Measurements from ENCODE around the gene WDR17.
"Not testable (repeated sequence)": the region's sequence is repeated elsewhere in the genome, so short reads cannot be mapped to it uniquely, and the experiment has no call there.

WDR17 gene

DNA sequence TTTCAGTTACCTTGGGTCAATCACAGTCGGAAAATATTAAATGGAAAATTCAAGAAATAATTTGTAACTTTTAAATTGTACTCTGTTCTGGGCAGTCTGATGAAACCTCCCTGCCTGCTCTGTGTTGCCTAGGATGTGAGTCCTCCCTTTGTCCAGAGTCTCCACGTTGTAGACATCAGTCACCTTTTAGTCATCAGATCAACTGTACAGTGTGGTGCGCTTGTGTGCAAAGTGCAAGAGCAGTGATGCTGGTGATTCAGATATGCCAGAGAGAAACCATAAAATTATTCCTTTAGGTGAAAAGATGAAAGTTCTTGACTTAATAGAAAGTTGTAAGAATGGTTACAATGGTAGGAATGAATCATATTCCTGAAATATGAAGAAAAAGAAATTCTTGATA lies 128.3 kb downstream of the WDR17 start:
- no peak for DNase-seq

DNA sequence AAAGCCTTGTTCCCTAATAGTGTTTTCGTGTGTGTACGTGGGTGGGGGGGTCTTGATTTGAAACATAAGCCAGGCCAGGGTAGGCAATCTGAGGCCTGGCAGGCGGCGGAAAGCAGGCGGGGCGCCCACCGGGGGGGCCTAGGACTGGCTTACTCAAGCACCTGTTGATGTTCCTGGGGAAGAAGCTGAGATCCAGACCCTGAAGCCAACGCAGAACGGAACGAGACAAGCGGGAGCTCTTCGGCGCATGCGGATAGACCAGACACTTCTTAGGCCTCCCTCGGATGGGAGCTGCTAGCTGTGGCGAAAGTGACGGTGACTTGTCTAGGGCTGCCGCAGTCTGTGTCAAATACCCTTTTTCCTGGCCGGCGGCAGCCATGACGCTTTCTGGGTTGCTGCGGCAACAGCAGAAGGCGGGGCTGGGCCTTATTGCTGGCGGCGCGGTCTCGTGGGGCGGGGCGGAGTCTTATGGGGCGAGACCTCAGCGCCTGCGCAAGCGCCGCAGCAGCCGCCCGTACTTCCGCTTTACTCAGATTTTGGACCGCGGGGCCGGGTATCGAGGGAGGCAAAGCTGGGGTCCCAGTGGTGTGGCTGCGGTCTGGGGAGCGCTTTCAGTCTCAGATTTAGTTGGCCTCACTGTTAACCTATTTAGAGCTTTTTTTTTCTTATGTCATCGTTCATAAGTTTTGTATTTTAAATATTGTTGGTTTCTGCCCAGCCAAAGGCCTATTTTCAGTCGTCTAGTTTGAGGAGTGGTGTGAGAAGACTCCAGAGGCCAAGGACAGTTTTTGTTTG lies 129.7 kb downstream of the WDR17 start, which contains the start of gene SPATA4:
SPATA4 (minus strand) TSS at position 402 of the 795 bp plus-strand sequence; CDS start at position 379, 23 bp downstream.
- peak; percentile 63 for DNase-seq

DNA sequence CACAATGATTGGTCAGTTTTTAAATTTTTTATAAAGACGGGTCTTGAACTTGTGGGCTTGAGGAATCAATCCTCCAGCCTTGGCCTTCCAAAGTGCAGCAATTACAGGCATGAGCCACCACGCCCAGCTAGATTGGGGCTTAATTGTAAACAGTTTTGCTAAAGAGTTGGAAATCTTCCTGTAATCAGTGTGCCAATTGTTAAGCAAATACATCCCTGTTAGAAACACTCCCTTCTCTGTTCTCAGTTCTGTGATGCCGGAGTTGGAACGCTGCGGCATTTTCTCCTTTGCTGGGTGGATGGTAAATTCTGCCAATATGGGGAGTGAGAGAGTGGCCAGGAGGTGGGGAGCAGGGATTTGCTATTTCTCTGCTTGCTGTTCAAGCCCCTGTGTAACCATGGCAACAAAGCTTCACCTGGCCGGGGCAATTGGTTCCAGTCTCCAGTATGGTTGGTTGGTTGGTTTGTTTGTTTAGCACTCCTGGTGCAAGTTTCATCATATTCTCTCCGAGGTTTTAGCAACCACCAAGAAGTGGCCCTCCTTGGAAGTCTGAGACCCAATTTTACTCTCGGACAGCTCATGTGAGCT lies 132.8 kb downstream of the WDR17 start:
- no peak for DNase-seq

DNA sequence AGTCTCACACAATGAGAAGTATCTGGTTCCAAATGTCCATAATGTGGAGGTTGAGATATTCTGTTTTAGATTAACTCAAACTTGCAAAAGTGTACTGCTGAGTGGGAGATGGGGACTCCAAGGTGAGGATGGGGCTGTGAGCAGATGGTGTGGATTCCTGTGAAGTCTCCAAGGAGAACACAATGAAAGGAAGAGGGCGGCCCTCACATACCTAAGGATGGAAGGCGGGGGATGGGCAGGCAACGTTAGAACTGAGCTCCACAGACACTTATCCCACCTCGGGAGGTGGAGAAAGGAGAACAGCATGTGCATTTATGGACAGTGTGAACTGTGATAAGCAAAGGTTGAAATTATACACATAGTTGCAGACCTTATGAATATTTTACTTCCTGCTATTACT lies 139.7 kb downstream of the WDR17 start:
- no peak for DNase-seq

DNA sequence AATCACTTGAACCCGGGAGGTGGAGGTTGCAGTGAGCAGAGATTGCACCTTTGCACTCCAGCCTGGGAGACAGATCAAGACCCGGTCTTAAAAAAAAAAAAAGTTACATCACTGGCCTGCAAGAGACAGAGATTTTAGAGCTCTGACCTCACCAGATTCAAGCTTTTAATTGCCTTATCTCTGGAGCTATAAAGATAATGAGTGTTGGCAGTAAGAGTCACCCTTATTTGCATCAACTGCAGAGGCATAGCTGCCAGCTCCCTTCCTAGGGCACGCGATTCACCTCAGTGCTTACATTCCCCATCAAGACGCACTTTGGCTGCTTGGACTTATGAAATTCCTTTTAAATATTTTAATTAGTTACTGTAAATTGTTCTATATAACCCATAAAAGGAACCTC lies 142.2 kb downstream of the WDR17 start:
- no peak for DNase-seq

DNA sequence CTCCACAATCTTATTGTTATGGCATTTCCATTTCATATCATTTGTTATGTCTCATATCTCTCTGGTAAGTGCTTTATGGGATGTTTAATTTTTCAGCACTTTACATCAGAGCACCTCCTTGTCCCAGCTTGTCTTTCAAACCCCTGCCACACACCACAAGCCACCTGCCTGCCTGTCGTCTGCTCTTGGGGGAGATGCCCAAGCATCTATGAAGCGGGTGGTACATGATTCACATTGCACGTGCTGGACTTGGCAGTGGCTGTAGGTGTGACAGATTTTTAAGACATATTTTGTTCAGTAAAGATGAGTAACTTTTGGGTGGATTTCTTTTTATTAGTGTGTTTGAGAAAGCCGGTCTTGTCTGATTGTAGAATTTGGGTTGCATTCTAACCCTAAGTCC lies 143.9 kb downstream of the WDR17 start:
- no peak for DNase-seq

DNA sequence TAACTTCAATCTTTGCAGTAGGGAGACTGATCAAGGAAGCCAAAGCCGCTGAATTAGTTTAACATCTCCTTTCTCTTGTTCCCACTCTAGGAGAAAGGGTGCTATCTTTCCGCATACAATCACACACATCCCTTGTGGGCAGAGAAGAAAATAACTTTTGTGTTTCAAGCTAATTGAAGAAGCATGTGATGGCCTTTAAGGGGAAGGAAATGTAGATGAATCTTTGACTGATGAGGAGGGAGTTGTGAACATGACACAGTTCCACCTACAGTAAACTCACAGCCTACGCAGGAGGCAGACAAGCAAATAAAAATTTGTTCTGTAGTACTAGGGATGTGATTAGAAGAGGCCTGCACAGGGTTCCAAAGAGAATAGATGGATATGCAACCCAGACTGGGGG lies 144.5 kb downstream of the WDR17 start:
- no peak for DNase-seq

DNA sequence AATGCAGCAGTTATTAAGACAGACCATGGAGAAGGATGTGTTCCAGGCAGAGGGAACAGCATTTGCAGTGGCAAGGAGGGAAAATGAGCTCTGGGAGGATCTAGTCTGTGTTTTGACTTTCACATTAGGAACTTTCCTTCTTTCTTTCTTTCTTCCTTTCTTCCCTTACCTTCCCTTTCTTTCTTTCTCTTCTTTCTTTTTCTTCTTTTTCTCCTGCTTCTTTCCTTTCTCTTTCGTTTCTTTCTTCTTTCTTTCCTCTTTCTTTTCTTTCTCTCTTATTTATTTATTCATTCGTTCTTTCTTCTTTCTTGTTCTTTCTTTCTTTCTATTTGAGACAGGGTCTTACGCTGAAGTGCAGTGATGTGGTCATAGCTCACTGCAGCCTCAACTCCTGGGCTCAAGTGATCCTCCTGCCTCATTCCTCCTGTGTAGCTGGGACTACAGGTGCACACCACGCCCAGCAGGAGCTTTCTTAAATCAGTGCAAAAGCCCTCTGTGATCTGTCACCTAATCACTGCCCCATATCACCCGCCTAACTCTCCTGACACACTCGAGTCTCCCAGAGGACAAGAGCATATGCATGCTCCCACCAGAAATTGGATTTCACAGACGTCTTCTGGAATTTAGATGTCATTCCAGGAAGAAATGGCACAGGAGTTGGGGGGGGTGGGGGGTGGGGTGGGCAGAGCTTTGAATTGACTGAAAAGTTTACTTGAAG lies 145.1 kb downstream of the WDR17 start:
- DNase-seq, result no peak

DNA sequence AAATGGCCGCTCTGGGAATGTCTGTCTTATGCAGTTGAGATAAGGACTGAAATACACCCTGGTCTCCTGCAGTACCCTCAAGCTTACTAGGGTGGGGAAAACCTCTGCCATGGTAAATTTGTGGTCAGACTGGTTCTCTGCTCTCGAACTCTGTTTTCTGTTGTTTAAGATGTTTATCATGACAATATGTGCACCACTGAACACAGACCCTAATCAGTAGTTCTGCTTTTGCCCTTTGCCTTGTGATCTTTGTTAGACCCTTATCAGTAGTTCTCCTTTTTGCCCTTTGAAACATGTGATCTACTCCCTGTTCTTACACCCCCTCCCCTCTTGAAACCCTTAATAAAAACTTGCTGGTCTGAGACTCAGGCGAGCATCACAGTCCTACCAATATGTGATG lies 146.7 kb downstream of the WDR17 start:
- not testable (repeated sequence) for DNase-seq

DNA sequence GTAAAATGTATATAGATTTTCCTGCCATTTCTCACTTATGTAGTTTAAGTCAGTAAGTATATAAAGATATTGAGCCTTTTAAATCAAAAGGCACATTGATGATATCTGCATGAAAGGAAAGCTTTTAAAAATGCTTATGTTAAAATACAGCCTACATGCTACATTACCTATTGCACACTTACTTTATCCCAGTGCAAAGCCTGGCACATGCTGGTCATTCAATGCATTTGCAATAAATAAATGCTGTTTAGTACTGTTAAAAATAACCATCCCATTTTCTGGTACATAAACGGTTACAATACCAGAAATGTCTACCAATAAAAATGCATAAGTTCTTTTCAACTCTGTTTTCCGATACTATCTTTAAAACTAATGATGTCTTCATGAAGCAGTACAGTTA lies 151.9 kb downstream of the WDR17 start:
- DNase-seq, result no peak

DNA sequence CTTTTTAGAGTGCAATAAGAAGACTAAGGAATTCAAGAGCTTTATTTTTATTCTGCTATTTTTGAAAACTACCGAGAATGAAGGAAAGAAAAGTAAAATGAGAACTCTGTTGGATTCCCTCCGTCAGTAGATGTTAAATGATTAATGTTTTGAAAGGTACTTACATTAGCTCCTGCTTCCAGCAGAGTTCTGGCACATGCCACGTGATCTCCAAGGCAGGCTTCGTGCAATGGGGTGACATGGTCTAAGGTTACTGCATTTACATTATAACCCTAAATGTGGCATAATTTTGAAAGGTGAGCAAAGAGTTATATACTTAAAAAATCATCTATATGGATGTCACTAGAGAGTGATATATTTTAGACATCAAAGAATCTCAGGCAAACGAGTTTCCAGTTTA lies 156.5 kb downstream of the WDR17 start:
- DNase-seq, result no peak

DNA sequence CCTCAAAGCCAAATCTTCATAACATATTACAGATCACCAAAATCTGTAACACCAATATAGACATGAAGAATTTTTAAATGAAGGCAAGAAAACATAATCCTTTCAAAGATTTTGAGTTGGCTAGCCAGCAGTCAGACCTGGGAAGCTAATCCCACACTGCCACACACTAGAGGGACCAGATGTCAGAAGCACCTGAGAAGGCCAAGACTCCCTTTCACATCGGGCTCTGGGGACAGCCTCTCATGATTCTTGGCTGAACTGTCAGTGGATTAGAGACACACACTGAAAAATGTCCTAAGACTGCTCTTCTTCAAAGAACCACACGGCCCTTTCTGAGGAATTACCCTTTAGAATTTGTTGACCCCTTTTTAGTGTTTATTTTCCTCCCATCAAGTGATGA lies 157.9 kb downstream of the WDR17 start:
- DNase-seq, result no peak

DNA sequence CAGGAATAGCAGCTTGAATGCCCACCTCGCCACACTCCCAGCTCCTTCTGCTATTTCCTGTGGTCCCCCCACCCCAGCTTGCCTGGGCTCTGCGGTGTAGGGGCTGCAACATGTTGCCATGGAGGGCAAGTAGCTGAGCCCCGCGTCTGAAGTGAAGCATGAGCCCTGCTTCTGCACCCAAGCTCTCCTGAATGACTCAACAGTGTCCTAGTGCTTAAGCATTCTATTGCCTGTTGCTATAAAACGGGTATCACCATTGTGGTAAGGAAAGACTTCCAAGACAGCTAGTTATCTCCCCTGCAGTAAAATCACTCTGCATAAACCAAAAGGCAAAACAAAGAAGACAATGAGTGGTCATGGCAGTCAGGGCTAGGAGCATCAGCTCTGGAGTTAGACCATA lies 161.1 kb downstream of the WDR17 start:
- no peak for DNase-seq

DNA sequence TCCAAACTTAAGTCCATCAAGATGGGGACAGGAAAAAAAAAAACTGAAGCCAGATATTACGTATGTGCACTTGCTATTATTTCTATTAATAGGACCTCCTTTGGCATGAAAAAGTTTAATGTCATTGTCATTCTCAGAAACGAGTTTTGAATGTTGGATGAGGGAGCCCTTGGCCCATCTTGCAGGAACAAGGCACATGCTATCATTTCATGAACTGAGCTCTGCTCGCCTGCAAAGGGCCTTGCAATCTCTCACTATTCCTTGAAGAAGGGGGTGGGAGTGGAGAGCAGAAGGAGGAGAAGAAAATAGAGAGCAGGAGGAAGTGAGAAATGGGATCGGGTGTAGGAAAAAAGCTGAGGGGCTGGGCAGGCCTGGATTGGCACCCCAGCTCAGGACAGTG lies 164.0 kb downstream of the WDR17 start:
- DNase-seq, result no peak
